PC-9 (cell line): ENCODE measurements around the gene HPRT1.

ENCODE experiments used
- CTCF ChIP-seq: fragments of 200-600 bp; sonication (generic); conservative IDR thresholded peaks from 2 replicates; pipeline ENCODE4 v1.6.1; 2017; ENCODE audit warnings: mixed run types, antibody characterized with exemption, mild to moderate bottlenecking, moderate library complexity
- EZH2 ChIP-seq: fragments of 200-600 bp; sonication (generic); IDR thresholded peaks from 2 replicates; pipeline ENCODE4 v1.8.0; 2017; ENCODE audit warnings: antibody characterized with exemption, low read depth

GRCh38 chrX:134533352-134533751, 73.4 kb downstream of the HPRT1 start:
- TF ChIP-seq CTCF (no peak), EZH2 (no peak)
